MM.1S (cell line): ENCODE results near the gene NDUFS7.
A peak's percentile ranks its signal among the peaks of the same experiment; 100 is the strongest.

Source experiments
- DNase-seq: peaks from one replicate; pipeline ENCODE4 v3.0.0-alpha.2; 2015
- H2AFZ ChIP-seq: fragments of 300-600 bp; sonication (generic); 2 replicates; pipeline ENCODE4 v1.6.0; 2016; ENCODE audit warnings: antibody characterized with exemption, low read length
- H3F3A ChIP-seq: fragments of 300-600 bp; sonication (generic); 2 replicates; pipeline ENCODE4 v1.6.1; 2016; ENCODE audit warnings: mild to moderate bottlenecking, antibody characterized with exemption, low read length, moderate library complexity, mixed read lengths; ENCODE audit not compliant: insufficient read depth
- H3K27ac ChIP-seq: fragments of 300-600 bp; sonication (generic); 2 replicates; pipeline ENCODE4 v1.5.1; 2016; ENCODE audit warnings: mild to moderate bottlenecking, low read length
- H3K27me3 ChIP-seq: fragments of 300-600 bp; sonication (generic); replicated peaks from 2 replicates; pipeline ENCODE4 v1.6.0; 2016; ENCODE audit warnings: low read length; ENCODE audit not compliant: insufficient read depth
- H3K36me3 ChIP-seq: fragments of 300-600 bp; sonication (generic); replicated peaks from 2 replicates; pipeline ENCODE4 v1.6.1; 2016; ENCODE audit warnings: mild to moderate bottlenecking, low read length, mixed read lengths; ENCODE audit not compliant: insufficient read depth
- H3K4me1 ChIP-seq: fragments of 300-600 bp; sonication (generic); 2 replicates; pipeline ENCODE4 v1.6.1; 2016; ENCODE audit warnings: low read length, mixed read lengths
- H3K4me2 ChIP-seq: fragments of 300-600 bp; sonication (generic); 2 replicates; pipeline ENCODE4 v1.6.0; 2016; ENCODE audit warnings: low read depth, low read length
- H3K4me3 ChIP-seq: fragments of 300-600 bp; sonication (generic); 2 replicates; pipeline ENCODE4 v1.5.1; 2016; ENCODE audit warnings: low read length, mixed read lengths
- H3K79me2 ChIP-seq: fragments of 300-600 bp; sonication (generic); 2 replicates; pipeline ENCODE4 v1.6.1; 2016; ENCODE audit warnings: mixed run types, low read length, mixed read lengths
- H3K9ac ChIP-seq: fragments of 300-600 bp; sonication (generic); 2 replicates; pipeline ENCODE4 v1.6.1; 2016; ENCODE audit warnings: low read length, mixed read lengths
- H3K9me2 ChIP-seq: fragments of 300-600 bp; sonication (generic); replicated peaks from 2 replicates; pipeline ENCODE4 v1.6.1; 2016; ENCODE audit warnings: mild to moderate bottlenecking, low read length, mixed read lengths; ENCODE audit not compliant: insufficient read depth
- H3K9me3 ChIP-seq: fragments of 300-600 bp; sonication (generic); replicated peaks from 2 replicates; pipeline ENCODE4 v1.6.1; 2016; ENCODE audit warnings: mild to moderate bottlenecking, low read length, mixed read lengths; ENCODE audit not compliant: insufficient read depth
- H4K20me1 ChIP-seq: fragments of 300-600 bp; sonication (generic); 2 replicates; pipeline ENCODE4 v1.6.1; 2016; ENCODE audit warnings: mild to moderate bottlenecking, low read length, moderate library complexity, mixed read lengths; ENCODE audit not compliant: insufficient read depth
- EZH2 ChIP-seq: fragments of 300-600 bp; sonication (generic); optimal IDR thresholded peaks from 2 replicates; pipeline ENCODE3; 2017; ENCODE audit warnings: low read depth, mild to moderate bottlenecking, antibody characterized with exemption, low read length, mixed read lengths
- EZH2phosphoT487 ChIP-seq: fragments of 300-600 bp; sonication (generic); IDR thresholded peaks from 2 replicates; pipeline ENCODE4 v1.6.1; 2018; ENCODE audit warnings: antibody characterized with exemption, low read length
- TF ChIP-seq, protein P1 (sequence below): fragments of 300-600 bp; sonication (generic); IDR thresholded peaks from 2 replicates; pipeline ENCODE4 v1.5.1; 2016; ENCODE audit warnings: antibody characterized with exemption, low read length, mixed read lengths

The NDUFS7 gene

DNA sequence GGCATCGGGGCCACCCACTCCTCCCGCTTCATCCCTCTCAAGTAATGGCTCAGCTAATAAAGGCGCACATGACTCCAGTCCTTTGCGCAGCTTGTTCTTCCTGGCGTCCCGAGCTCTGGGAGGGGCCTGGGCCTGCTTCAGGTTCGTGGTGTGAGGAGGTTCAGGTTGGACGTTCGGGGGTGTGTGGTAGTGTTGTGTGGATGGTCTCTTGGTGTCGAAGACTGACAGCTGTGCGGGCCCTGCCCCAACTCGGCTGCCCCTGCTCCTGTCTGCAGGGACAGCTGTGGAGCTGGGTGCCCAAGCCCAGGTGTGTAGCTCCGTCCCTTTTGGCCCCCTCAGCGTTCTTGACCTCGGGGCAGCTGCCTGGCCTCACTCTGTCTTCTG lies 56.7 kb downstream of the NDUFS7 start:
- Histone ChIP-seq H3K79me2 (peaks cover 32% of the 10 kb centered on the region), H3K9ac (no peak overlapping the region), H3K4me3 (no peak overlapping the region), H3K36me3 (peaks cover 14% of the 10 kb centered on the region), H3K9me3 (no peaks in the 10 kb centered on the region), H4K20me1 (peaks cover 22% of the 10 kb centered on the region), H3K27me3 (peaks cover 2% of the 10 kb centered on the region; the same call in 1 of the 2 replicates), H3K27ac (no peak overlapping the region), H3K9me2 (no peaks in the 10 kb centered on the region), H3K4me1 (peaks cover 47% of the 10 kb centered on the region), H3F3A (peaks cover 79% of the 10 kb centered on the region), H3K4me2 (peak overlapping the region; percentile 56; the same call in 1 of the 2 replicates), H2AFZ (no peak overlapping the region)
- TF ChIP-seq, protein P1, sequence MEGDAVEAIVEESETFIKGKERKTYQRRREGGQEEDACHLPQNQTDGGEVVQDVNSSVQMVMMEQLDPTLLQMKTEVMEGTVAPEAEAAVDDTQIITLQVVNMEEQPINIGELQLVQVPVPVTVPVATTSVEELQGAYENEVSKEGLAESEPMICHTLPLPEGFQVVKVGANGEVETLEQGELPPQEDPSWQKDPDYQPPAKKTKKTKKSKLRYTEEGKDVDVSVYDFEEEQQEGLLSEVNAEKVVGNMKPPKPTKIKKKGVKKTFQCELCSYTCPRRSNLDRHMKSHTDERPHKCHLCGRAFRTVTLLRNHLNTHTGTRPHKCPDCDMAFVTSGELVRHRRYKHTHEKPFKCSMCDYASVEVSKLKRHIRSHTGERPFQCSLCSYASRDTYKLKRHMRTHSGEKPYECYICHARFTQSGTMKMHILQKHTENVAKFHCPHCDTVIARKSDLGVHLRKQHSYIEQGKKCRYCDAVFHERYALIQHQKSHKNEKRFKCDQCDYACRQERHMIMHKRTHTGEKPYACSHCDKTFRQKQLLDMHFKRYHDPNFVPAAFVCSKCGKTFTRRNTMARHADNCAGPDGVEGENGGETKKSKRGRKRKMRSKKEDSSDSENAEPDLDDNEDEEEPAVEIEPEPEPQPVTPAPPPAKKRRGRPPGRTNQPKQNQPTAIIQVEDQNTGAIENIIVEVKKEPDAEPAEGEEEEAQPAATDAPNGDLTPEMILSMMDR = no peak
- TF ChIP-seq EZH2phosphoT487 (no peak), EZH2 (no peak)
- no peak for DNase-seq

DNA sequence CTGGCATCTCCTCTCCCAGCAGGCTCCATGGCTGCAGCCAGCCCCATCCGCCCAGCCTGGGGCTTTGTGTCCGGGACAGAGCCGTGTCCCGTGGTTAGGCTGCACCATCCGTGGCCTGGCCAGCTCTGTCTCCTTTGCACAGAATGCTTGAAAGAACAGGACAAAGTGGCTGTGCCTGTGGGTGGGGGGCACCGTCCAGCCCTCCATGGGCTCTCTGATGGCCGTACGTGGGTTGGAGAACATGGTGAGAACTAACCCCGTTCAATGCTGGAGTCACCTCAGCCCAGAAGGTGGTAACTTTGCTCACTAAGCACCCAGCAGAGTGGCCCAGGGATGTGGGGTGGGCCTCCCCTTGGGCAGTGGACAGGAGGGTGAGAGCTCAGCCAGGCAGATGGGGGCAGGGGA lies 57.3 kb downstream of the NDUFS7 start:
- Histone ChIP-seq H3K27me3 (peaks cover 5% of the 10 kb centered on the region; the same call in 1 of the 2 replicates), H3K9me2 (no peaks in the 10 kb centered on the region), H3K27ac (no peak overlapping the region), H3K9ac (no peak overlapping the region), H2AFZ (no peak overlapping the region), H3F3A (peaks cover 74% of the 10 kb centered on the region), H3K9me3 (no peaks in the 10 kb centered on the region), H3K4me2 (no peak overlapping the region), H3K4me3 (no peak overlapping the region), H4K20me1 (peaks cover 22% of the 10 kb centered on the region), H3K36me3 (peaks cover 14% of the 10 kb centered on the region), H3K4me1 (peaks cover 49% of the 10 kb centered on the region), H3K79me2 (peaks cover 32% of the 10 kb centered on the region)
- DNase-seq = no peak
- TF ChIP-seq, protein P1 = no peak
- TF ChIP-seq EZH2 (no peak), EZH2phosphoT487 (no peak)

DNA sequence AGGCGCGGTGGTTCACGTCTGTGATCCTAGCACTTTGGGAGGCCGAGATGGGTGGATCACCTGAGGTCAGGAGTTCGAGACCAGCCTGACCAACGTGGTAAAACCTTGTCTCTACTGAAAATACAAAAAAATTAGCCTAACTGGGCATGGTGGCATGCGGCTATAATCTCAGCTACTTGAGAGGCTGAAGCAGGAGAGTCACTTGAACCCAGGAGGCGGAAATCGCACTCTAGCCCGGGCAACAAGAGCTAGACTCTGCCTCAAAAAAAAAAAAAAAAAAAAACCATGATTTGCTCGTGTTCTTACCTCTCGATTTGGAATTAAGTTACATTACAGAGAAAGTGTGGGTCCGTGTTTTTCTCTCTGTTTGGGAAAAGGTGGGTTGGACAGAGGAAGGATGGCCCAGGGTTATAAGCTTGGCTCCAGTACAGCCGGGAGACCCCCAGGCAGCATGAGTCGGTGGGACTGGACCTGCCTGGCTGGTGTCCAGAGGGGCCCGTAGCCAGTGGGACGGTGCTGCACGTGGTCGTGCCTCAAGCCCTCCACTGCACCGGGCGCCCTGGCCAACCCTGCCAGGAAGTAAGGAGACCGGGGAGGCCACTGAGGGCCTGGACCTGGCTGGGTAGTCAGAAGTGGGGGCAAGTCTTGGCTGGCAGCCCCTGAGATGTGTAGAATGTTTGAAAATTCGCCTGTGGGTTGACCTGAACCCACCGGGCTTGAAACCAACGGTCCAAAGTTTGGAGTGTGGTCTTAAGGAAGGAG lies 58.2 kb downstream of the NDUFS7 start:
- TF ChIP-seq, protein P1 = no peak
- TF ChIP-seq EZH2 (no peak), EZH2phosphoT487 (no peak)
- peaks cover 68% of the 10 kb centered on the region for H3F3A ChIP-seq
- H2AFZ ChIP-seq = no peak overlapping the region
- peaks cover 22% of the 10 kb centered on the region for H4K20me1 ChIP-seq
- 0 out of 2 replicates have a peak overlapping the region, but pooled peaks have one; percentile 3 for H3K4me2 ChIP-seq
- H3K27ac ChIP-seq = peak overlapping the region; percentile 61; the same call in 1 of the 2 replicates
- H3K27me3 ChIP-seq = peaks cover 12% of the 10 kb centered on the region
- H3K9me2 ChIP-seq = no peaks in the 10 kb centered on the region
- no peak overlapping the region for H3K9ac ChIP-seq
- DNase-seq = no peak
- peaks cover 32% of the 10 kb centered on the region for H3K79me2 ChIP-seq
- peaks cover 14% of the 10 kb centered on the region for H3K36me3 ChIP-seq
- peaks cover 49% of the 10 kb centered on the region for H3K4me1 ChIP-seq
- no peak overlapping the region for H3K4me3 ChIP-seq
- H3K9me3 ChIP-seq = no peaks in the 10 kb centered on the region
